Activated CD4-positive, CD25-positive, alpha-beta regulatory T cell treated with anti-CD3 and anti-CD28 coated beads, Interleukin-2, amount 50 U/mL, for 24 hours (primary cell): ENCODE results near the gene NCOA3.

Experiments
- ATAC-seq, 2 donors: fragments of 150-1000 bp; cut with Tn5 transposase; one replicate each; pipeline ENCODE4 v1.10.0; 2021; ENCODE audit warnings: mild to moderate bottlenecking in 1 of 2, moderate library complexity in 1 of 2

Gene NCOA3

GRCh38 chr20:47684306-47685080 is 182.8 kb downstream of the NCOA3 start:
- ATAC-seq, result no peak

GRCh38 chr20:47686545-47686944 is 184.9 kb downstream of the NCOA3 start:
- no peak for ATAC-seq

GRCh38 chr20:47687095-47687987 is 185.7 kb downstream of the NCOA3 start:
- no peak for ATAC-seq

GRCh38 chr20:47688385-47689381 is 187.0 kb downstream of the NCOA3 start:
- no peak for ATAC-seq

GRCh38 chr20:47689731-47690130 is 188.0 kb downstream of the NCOA3 start:
- no peak for ATAC-seq

- ATAC-seq, result no peak
These were observed 189.9 kb downstream of the NCOA3 start for GRCh38 chr20:47691625-47692024.

- ATAC-seq, result no peak
These were observed 192.5 kb downstream of the NCOA3 start for GRCh38 chr20:47694021-47694818.

- no peak for ATAC-seq
These were observed 195.2 kb downstream of the NCOA3 start for GRCh38 chr20:47696856-47697255.

- ATAC-seq, result no peak
These were observed 196.5 kb downstream of the NCOA3 start for GRCh38 chr20:47698142-47698541.

- ATAC-seq, result no peak
These were observed 198.1 kb downstream of the NCOA3 start for GRCh38 chr20:47699818-47700217.

- ATAC-seq, result no peak
These were observed 198.6 kb downstream of the NCOA3 start for GRCh38 chr20:47700327-47700726.

GRCh38 chr20:47701612-47702011 is 199.9 kb downstream of the NCOA3 start:
- no peak for ATAC-seq

GRCh38 chr20:47703748-47704147 is 202.1 kb downstream of the NCOA3 start:
- no peak for ATAC-seq

GRCh38 chr20:47704746-47705496 is 203.2 kb downstream of the NCOA3 start:
- no peak for ATAC-seq

- ATAC-seq, result no peak
These were observed 203.8 kb downstream of the NCOA3 start for GRCh38 chr20:47705497-47705856.

GRCh38 chr20:47706345-47706744 is 204.7 kb downstream of the NCOA3 start:
- ATAC-seq, result no peak
